HCT116 (cell line): ENCODE results near the gene ZNF782. TPM values are rescaled to one million over a fixed set of nuclear protein-coding genes. Genes with fewer than 3 reads are reported as not detected.

Source experiments
- ATAC-seq: fragments of 200-7000 bp; cut with Tn5 transposase; 2 replicates; pipeline ENCODE4 v1.9.1; 2020; ENCODE audit warnings: mild to moderate bottlenecking, moderate library complexity
- BruUV-seq: library from RNA; stranded (reverse); fragments of 400-500 nt; replicated peaks from 2 replicates; lab custom pipeline; 2021; lab: Mats Ljungman, UMichigan
- CTCF ChIA-PET: fragments of 300-600 bp; sonication (Branson Sonifier 250); formaldehyde crosslinking; loops from one replicate; lab custom pipeline; 2021; ENCODE audit warnings: antibody characterized with exemption; lab: Charles Lee
- POLR2A ChIA-PET: fragments of 300-600, 350-600 bp; sonication (Branson Sonifier 250); formaldehyde crosslinking; loops from one replicate; lab custom pipeline; 2021; ENCODE audit warnings: antibody characterized with exemption; lab: Charles Lee
- RAD21 ChIA-PET, 2 experiments: fragments of 300-600 bp; sonication (Branson Sonifier 250); formaldehyde crosslinking; loops; one replicate each; lab custom pipeline; 2023; ENCODE audit warnings: low total read pairs in 2 of 2; ENCODE audit not compliant: uncharacterized antibody in 2 of 2, unreplicated experiment in 2 of 2, low non-redundant PET in 1 of 2; lab: Charles Lee
- DNase-seq: peaks from one replicate; pipeline ENCODE4 v3.0.0-alpha.2; 2010; ENCODE audit warnings: low read depth, low spot score
- H2AFZ ChIP-seq: fragments of 200-600 bp; shearing (Covaris generic), sonication (generic); 2 replicates; pipeline ENCODE4 v1.6.1; 2017; ENCODE audit warnings: low read depth, mixed run types, mixed read lengths, antibody characterized with exemption, low read length; ENCODE audit not compliant: poor library complexity, severe bottlenecking
- H3K27ac ChIP-seq: 2 replicates; pipeline ENCODE4 v1.5.1; 2012; ENCODE audit warnings: low read depth, low read length
- H3K27me3 ChIP-seq: fragments of 200-600 bp; sonication (generic); 2 replicates; pipeline ENCODE4 v1.6.1; 2016; ENCODE audit warnings: mixed run types, low read length, mixed read lengths; ENCODE audit not compliant: insufficient read depth
- H3K36me3 ChIP-seq, 2 experiments: fragments of 200-500 bp in 1 of 2; fragments of 200-600 bp in 1 of 2; sonication (Bioruptor generic) in 1 of 2; sonication (generic) in 1 of 2; 2 replicates each; pipeline versions ENCODE4 v1.5.1 to v1.6.1; 2014 to 2016; ENCODE audit warnings: low read length in 2 of 2, inconsistent platforms in 1 of 2, mixed read lengths in 1 of 2, mixed run types in 1 of 2; ENCODE audit not compliant: insufficient read depth in 2 of 2, control insufficient read depth in 1 of 2
- H3K4me1 ChIP-seq, 2 experiments: fragments of 200-600 bp in 1 of 2; sonication (generic) in 1 of 2; 2 replicates each; pipeline versions ENCODE4 v1.5.1 to v1.6.1; 2012 to 2017; ENCODE audit warnings: low read length in 2 of 2, inconsistent platforms in 1 of 2, mild to moderate bottlenecking in 1 of 2, mixed read lengths in 1 of 2, mixed run types in 1 of 2, moderate library complexity in 1 of 2; ENCODE audit not compliant: insufficient read depth in 2 of 2, control insufficient read depth in 1 of 2
- H3K4me2 ChIP-seq: fragments of 200-600 bp; sonication (generic); 2 replicates; pipeline ENCODE4 v1.6.1; 2017; ENCODE audit warnings: mixed run types, low read length, mixed read lengths
- H3K4me3 ChIP-seq, 2 experiments: fragments of 200-600 bp in 1 of 2; sonication (generic) in 1 of 2; replicated peaks in 1 of 2; 2 replicates each; pipeline ENCODE4 v1.5.1; 2011 to 2016; ENCODE audit warnings: low read length in 2 of 2, control low read depth in 1 of 2, low read depth in 1 of 2, mild to moderate bottlenecking in 1 of 2, mixed read lengths in 1 of 2, mixed run types in 1 of 2
- H3K79me2 ChIP-seq: fragments of 200-600 bp; sonication (generic); 2 replicates; pipeline ENCODE4 v1.6.1; 2017; ENCODE audit warnings: mild to moderate bottlenecking, mixed run types, low read length, moderate library complexity, mixed read lengths; ENCODE audit not compliant: insufficient read depth
- H3K9ac ChIP-seq: fragments of 200-600 bp; sonication (generic); 2 replicates; pipeline ENCODE4 v1.6.1; 2016; ENCODE audit warnings: low read length, mixed read lengths
- H3K9me2 ChIP-seq: fragments of 200-600 bp; sonication (generic), shearing (Covaris generic); 2 replicates; pipeline ENCODE4 v1.6.1; 2017; ENCODE audit warnings: mixed run types, mild to moderate bottlenecking, moderate library complexity; ENCODE audit not compliant: insufficient read depth
- H3K9me3 ChIP-seq, 2 experiments: fragments of 200-500 bp in 1 of 2; fragments of 200-600 bp in 1 of 2; sonication (Bioruptor generic) in 1 of 2; sonication (generic) in 1 of 2; 2 replicates each; pipeline ENCODE4 v1.6.1; 2014 to 2017; ENCODE audit warnings: low read length in 2 of 2, mixed read lengths in 2 of 2, inconsistent platforms in 1 of 2, low read depth in 1 of 2, mild to moderate bottlenecking in 1 of 2, mixed run types in 1 of 2, moderate library complexity in 1 of 2; ENCODE audit not compliant: control insufficient read depth in 1 of 2, insufficient read depth in 1 of 2
- H4K20me1 ChIP-seq: fragments of 200-600 bp; sonication (generic), shearing (Covaris generic); 2 replicates; pipeline ENCODE4 v1.6.1; 2017; ENCODE audit warnings: mixed run types, mild to moderate bottlenecking, moderate library complexity; ENCODE audit not compliant: insufficient read depth
- CBX3 ChIP-seq: IDR thresholded peaks from 2 replicates; pipeline ENCODE4 v1.6.1; 2012; ENCODE audit warnings: low read depth
- EZH2 ChIP-seq: fragments of 200-600 bp; sonication (generic); IDR thresholded peaks from 2 replicates; pipeline ENCODE4 v1.6.1; 2017; ENCODE audit warnings: antibody characterized with exemption, mixed run types
- EZH2phosphoT487 ChIP-seq: fragments of 200-600 bp; IDR thresholded peaks from 2 replicates; pipeline ENCODE4 v1.6.1; 2018; ENCODE audit warnings: antibody characterized with exemption, borderline replicate concordance
- POLR2AphosphoS5 ChIP-seq: IDR thresholded peaks from 2 replicates; pipeline ENCODE4 v1.6.1; 2011; ENCODE audit warnings: mild to moderate bottlenecking, low read depth, low read length, moderate library complexity
- SP1 ChIP-seq: IDR thresholded peaks from 2 replicates; pipeline ENCODE4 v1.6.1; 2012; ENCODE audit warnings: low read depth
- SRF ChIP-seq: IDR thresholded peaks from 2 replicates; pipeline ENCODE4 v1.6.1; 2012; ENCODE audit warnings: low read depth
- TCF7L2 ChIP-seq: IDR thresholded peaks from 2 replicates; pipeline ENCODE4 v1.7.0; 2011; ENCODE audit warnings: borderline replicate concordance, inconsistent platforms; ENCODE audit not compliant: insufficient read depth, insufficient read length; ENCODE audit errors: extremely low read depth
- intact Hi-C: fragments of 100-400 bp; cut with micrococcal nuclease; formaldehyde crosslinking; loops from 2 replicates; pipeline ENCODE4 v1.10.0; 2022
- total RNA-seq: library from RNA; stranded (reverse); gene quantifications from one replicate; pipeline ENCODE4 v1.2.1, GENCODE V29; 2021; ENCODE audit not compliant: unreplicated experiment
- TF ChIP-seq, protein P1 (sequence below): IDR thresholded peaks from 2 replicates; pipeline ENCODE4 v1.6.1; 2012; ENCODE audit warnings: low read depth

The ZNF782 gene
- total RNA-seq, 1 experiment from 2014 or later, result 3.7 TPM

DNA sequence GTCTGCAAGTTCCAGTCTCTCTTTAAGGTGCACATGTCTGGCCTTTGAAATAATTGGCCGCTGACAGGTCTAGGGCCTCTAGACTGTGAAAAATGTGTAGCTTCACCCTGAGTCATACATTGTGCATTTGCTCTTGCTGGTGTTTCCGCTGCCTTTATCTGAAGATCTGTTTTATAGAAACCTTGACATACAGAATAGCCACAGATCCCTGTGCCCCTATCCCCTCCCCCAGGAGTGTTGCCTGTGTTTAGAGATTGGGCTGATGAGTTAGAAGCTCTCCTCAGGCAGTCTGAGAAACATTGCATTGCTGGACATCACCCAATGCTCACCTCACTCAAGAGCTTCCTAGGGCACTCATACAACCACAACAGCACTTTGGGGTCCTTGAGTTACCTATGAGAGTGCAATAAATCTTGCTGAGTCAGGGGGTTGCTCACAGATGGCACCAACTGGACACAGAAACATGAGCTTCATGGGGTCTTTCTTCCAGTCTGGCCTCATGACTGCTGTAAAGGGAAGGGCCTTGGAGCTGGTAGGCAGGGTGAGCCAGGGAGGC lies 3.8 kb upstream of the ZNF782 start:
- RAD21 ChIA-PET, result no interaction called here
- no peak overlapping the region for H3K27ac ChIP-seq
- DNase-seq, result no peak

More for the DNA sequence above, 3.8 kb upstream of the ZNF782 start:
- CTCF ChIA-PET, result interaction anchor here (2.0 to 3.1 kb wide), 2 partner anchors 251 to 544 kb away, joined by 6 to 21 read pairs; no protein-coding TSS in a partner anchor
- peaks cover 4 to 16% of the 10 kb centered on the region in 2 experiments; a peak in 3 of 4 replicates for H3K4me1 ChIP-seq
- H3K4me2 ChIP-seq, result no peak overlapping the region
- H3K9ac ChIP-seq, result no peak overlapping the region
- no peak for ATAC-seq
- no peaks in the 10 kb centered on the region for H3K36me3 ChIP-seq
- intact Hi-C loops, result loop anchor here (5.0 to 10.0 kb wide), 5 partner anchors 443 to 759 kb away; partner anchors contain the start of genes TDRD7 and ZNF367
- TF ChIP-seq SP1, result no peak
- no peak for TF ChIP-seq CBX3
- TF ChIP-seq, protein P1, sequence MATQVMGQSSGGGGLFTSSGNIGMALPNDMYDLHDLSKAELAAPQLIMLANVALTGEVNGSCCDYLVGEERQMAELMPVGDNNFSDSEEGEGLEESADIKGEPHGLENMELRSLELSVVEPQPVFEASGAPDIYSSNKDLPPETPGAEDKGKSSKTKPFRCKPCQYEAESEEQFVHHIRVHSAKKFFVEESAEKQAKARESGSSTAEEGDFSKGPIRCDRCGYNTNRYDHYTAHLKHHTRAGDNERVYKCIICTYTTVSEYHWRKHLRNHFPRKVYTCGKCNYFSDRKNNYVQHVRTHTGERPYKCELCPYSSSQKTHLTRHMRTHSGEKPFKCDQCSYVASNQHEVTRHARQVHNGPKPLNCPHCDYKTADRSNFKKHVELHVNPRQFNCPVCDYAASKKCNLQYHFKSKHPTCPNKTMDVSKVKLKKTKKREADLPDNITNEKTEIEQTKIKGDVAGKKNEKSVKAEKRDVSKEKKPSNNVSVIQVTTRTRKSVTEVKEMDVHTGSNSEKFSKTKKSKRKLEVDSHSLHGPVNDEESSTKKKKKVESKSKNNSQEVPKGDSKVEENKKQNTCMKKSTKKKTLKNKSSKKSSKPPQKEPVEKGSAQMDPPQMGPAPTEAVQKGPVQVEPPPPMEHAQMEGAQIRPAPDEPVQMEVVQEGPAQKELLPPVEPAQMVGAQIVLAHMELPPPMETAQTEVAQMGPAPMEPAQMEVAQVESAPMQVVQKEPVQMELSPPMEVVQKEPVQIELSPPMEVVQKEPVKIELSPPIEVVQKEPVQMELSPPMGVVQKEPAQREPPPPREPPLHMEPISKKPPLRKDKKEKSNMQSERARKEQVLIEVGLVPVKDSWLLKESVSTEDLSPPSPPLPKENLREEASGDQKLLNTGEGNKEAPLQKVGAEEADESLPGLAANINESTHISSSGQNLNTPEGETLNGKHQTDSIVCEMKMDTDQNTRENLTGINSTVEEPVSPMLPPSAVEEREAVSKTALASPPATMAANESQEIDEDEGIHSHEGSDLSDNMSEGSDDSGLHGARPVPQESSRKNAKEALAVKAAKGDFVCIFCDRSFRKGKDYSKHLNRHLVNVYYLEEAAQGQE, result no peak
- TF ChIP-seq TCF7L2, result no peak
- no peak for TF ChIP-seq EZH2
- no peak for TF ChIP-seq POLR2AphosphoS5
- TF ChIP-seq SRF, result no peak
- TF ChIP-seq EZH2phosphoT487, result no peak
- TF ChIP-seq, all 23 proteins: peak for 0
- H3K4me3 ChIP-seq, result no peak overlapping the region
- no peak overlapping the region for H2AFZ ChIP-seq
- POLR2A ChIA-PET, result no interaction called here
- peaks cover 5% of the 10 kb centered on the region; the same call in 1 of the 2 replicates for H3K79me2 ChIP-seq
- H3K9me3 ChIP-seq, result no peaks in the 10 kb centered on the region
- no peaks in the 10 kb centered on the region for H3K9me2 ChIP-seq
- no peaks in the 10 kb centered on the region for H3K27me3 ChIP-seq
- no peaks in the 10 kb centered on the region for H4K20me1 ChIP-seq
- no TSS peak for BruUV-seq
